Kidney (tissue), 14 donors: ENCODE results near the gene DNAH3. TPM values are rescaled to one million over a fixed set of nuclear protein-coding genes. Genes with fewer than 3 reads are reported as not detected.

Experiments used
- DNase-seq, 5 donors: peaks; one replicate each; pipeline ENCODE4 v3.0.0-alpha.2; 2013 to 2020
- FAIRE-seq: peaks from 2 replicates; lab custom pipeline; 2012; peaks lifted over from hg19 to GRCh38; lab: Jason Lieb, UNC
- H3K27ac ChIP-seq, 2 donors: one replicate each; pipeline ENCODE4 v1.7.0; 2013; ENCODE audit warnings: low read depth in 2 of 2, low read length in 2 of 2, inconsistent platforms in 1 of 2
- H3K27me3 ChIP-seq: one replicate; pipeline ENCODE4 v1.7.1; 2013; ENCODE audit warnings: low read length, inconsistent platforms; ENCODE audit not compliant: control insufficient read depth, insufficient read depth
- H3K36me3 ChIP-seq, 3 donors: one replicate each; pipeline versions ENCODE4 v1.7.0 to v1.7.1; 2013; ENCODE audit warnings: low read length in 3 of 3, control low read depth in 1 of 3, inconsistent platforms in 1 of 3; ENCODE audit not compliant: insufficient read depth in 3 of 3, control insufficient read depth in 2 of 3
- H3K4me1 ChIP-seq, 3 donors: one replicate each; pipeline versions ENCODE4 v1.7.0 to v1.7.1; 2013; ENCODE audit warnings: low read length in 3 of 3, inconsistent platforms in 1 of 3, low read depth in 1 of 3; ENCODE audit not compliant: control insufficient read depth in 2 of 3, insufficient read depth in 2 of 3
- H3K4me3 ChIP-seq, 3 donors: one replicate each; pipeline versions ENCODE4 v1.7.0 to v1.8.1; 2013; ENCODE audit warnings: low read length in 3 of 3, control low read depth in 1 of 3, inconsistent platforms in 1 of 3
- H3K9ac ChIP-seq, 3 donors: one replicate each; pipeline versions ENCODE4 v1.7.0 to v1.7.1; 2013; ENCODE audit warnings: low read length in 3 of 3, control low read depth in 1 of 3, inconsistent platforms in 1 of 3
- H3K9me3 ChIP-seq, 3 donors: one replicate each; pipeline versions ENCODE4 v1.7.0 to v1.7.1; 2013; ENCODE audit warnings: low read length in 3 of 3, control low read depth in 1 of 3, inconsistent platforms in 1 of 3; ENCODE audit not compliant: control insufficient read depth in 2 of 3, insufficient read depth in 1 of 3
- CTCF ChIP-seq: IDR thresholded peaks from 3 replicates; pipeline ENCODE4 v1.5.1; 2012; ENCODE audit warnings: mild to moderate bottlenecking, moderate library complexity, borderline replicate concordance; ENCODE audit not compliant: insufficient read depth; ENCODE audit errors: extremely low read depth
- intact Hi-C: fragments of 100-400 bp; cut with DNase I; formaldehyde crosslinking; loops from one replicate; pipeline ENCODE4 v1.11.1; 2022
- polyA plus RNA-seq: library from polyadenylated mRNA; stranded (reverse); fragments of 350-450 nt; fragmentation: Illumina TruSeq; extraction: RNeasy Lipid Tissue Mini Kit (QIAGEN cat#74804); gene quantifications from one replicate; pipeline ENCODE4 v1.2.3, GENCODE V29; 2014; ENCODE audit warnings: low read depth, low replicate concordance; ENCODE audit not compliant: insufficient read depth
- total RNA-seq: library from RNA; stranded (reverse); fragmentation: NEBNext Ultra II Directional; extraction: Animal tissue kit (Norgen Biotek cat#: 25700); gene quantifications from one replicate; pipeline ENCODE4 v1.2.1, GENCODE V29; 2021
- donor health status: control.
- donor health status: control.
- donor health status: control.
- donor health status: control.
- donor health status: control.
- donor health status: DM: yes; HTN: yes; CAD: no.
- donor health status: Normal renal cell carcinoma (clear cell type).

DNAH3 gene
- total and polyA plus RNA-seq, 2 donors from 2014 or later = 0.19 to 0.57 TPM

GRCh38 chr16:20894388-20894787, 256.3 kb downstream of the DNAH3 start:
- Histone ChIP-seq H3K4me1 (peaks cover 0 to 19% (median 5%) of the 10 kb centered on the region in 3 donors), H3K4me3 (no peak overlapping the region), H3K9me3 (no peaks in the 10 kb centered on the region), H3K36me3 (peaks cover 0 to 3% (median 2%) of the 10 kb centered on the region in 3 donors), H3K27ac (no peak overlapping the region), H3K9ac (no peak overlapping the region), H3K27me3 (no peaks in the 10 kb centered on the region)
- no peak for TF ChIP-seq CTCF
- intact Hi-C loops = no loop called here
- FAIRE-seq = no peak
- no peak for DNase-seq

- no peak for FAIRE-seq
These were observed 260.9 kb downstream of the DNAH3 start for GRCh38 chr16:20889625-20890275.

GRCh38 chr16:20887207-20887606, 263.4 kb downstream of the DNAH3 start:
- Histone ChIP-seq H3K9me3 (no peaks in the 10 kb centered on the region), H3K36me3 (peaks cover 0 to 3% (median 0%) of the 10 kb centered on the region in 3 donors), H3K9ac (no peak overlapping the region), H3K4me1 (peaks cover 3 to 21% (median 13%) of the 10 kb centered on the region in 3 donors), H3K4me3 (no peak overlapping the region), H3K27me3 (no peaks in the 10 kb centered on the region), H3K27ac (no peak overlapping the region)
- intact Hi-C loops = no loop called here
- DNase-seq = no peak
- no peak for FAIRE-seq
- TF ChIP-seq CTCF = no peak

More at GRCh38 chr16:20889625-20890275, 260.9 kb downstream of the DNAH3 start:
- DNase-seq = no peak
- Histone ChIP-seq H3K9ac (no peak overlapping the region), H3K9me3 (no peaks in the 10 kb centered on the region), H3K4me3 (no peak overlapping the region), H3K27me3 (no peaks in the 10 kb centered on the region), H3K36me3 (peaks cover 0 to 3% (median 0%) of the 10 kb centered on the region in 3 donors), H3K4me1 (peaks cover 0 to 9% (median 8%) of the 10 kb centered on the region in 3 donors), H3K27ac (peak overlapping the region in 1 of 2 donors; percentile 9)
- intact Hi-C loops = no loop called here
- TF ChIP-seq CTCF = no peak

- Histone ChIP-seq H3K9me3 (no peaks in the 10 kb centered on the region), H3K27ac (no peak overlapping the region), H3K27me3 (no peaks in the 10 kb centered on the region), H3K36me3 (no peaks in the 10 kb centered on the region), H3K4me1 (peaks cover 3 to 21% (median 13%) of the 10 kb centered on the region in 3 donors), H3K9ac (no peak overlapping the region), H3K4me3 (no peak overlapping the region)
- DNase-seq (no peak), FAIRE-seq (no peak)
- TF ChIP-seq CTCF = no peak
- intact Hi-C loops = no loop called here
These were observed 264.3 kb downstream of the DNAH3 start for GRCh38 chr16:20886320-20886719.
